HG03575 (cell line): ENCODE results near the gene DNAJB2.

Source experiments
- ATAC-seq: cut with Tn5 transposase; IDR thresholded peaks from one replicate; pipeline ENCODE4 v1.9.1; 2021; ENCODE audit not compliant: unreplicated experiment, insufficient number of reproducible peaks, low FRiP score; ENCODE audit errors: extremely low read depth

Gene DNAJB2

DNA sequence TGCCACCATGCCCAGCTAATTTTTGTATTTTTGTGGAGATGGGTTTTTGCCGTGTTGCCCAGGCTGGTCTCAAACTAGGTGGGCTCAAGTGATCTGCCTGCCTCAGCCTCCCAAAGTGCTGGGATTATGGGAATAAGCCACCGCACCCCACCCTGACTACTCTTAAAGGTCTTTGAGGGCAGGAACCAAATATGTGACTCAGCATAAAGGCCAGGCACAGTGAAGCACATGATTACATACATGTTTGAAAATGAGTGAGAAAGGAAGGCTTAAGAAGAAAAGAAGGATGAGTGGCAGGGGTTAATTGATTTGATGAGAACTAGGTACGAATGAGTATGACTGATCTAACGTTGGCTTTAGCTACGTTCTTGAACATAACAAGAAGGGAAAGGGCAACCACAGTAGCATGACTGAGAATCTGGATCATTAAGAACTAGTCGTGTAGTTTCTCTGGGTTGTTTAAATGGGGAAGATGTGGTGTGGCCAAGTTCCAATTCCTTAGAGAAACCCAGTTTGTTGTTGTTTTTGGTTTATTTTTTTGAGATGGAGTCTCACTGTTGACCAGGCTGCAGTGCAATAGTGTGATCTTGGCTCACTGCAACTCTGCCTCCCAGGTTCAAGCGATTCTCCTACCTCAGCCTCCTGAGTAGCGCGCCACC, 46.6 kb downstream of the DNAJB2 start:
- ATAC-seq = no peak

DNA sequence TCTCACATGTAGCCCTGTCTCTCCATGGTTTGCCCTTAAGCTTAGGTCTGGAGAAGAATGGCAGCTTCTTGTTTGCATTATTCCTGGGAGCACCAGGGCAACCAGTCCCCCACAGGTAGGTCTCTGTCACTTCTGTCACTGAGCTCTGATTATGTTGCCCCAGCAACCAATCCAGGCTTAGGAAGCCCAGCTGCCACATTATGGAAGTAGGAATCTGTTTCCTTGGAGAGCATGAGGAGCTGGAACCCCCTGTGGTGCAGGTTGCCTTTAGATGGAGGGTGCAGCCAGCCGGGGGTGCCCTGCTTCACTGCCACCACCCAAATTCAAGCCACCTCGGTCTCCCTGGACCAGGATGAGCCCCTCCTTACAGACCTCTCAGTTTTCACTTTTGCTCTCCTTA, 48.6 kb downstream of the DNAJB2 start:
- no peak for ATAC-seq

DNA sequence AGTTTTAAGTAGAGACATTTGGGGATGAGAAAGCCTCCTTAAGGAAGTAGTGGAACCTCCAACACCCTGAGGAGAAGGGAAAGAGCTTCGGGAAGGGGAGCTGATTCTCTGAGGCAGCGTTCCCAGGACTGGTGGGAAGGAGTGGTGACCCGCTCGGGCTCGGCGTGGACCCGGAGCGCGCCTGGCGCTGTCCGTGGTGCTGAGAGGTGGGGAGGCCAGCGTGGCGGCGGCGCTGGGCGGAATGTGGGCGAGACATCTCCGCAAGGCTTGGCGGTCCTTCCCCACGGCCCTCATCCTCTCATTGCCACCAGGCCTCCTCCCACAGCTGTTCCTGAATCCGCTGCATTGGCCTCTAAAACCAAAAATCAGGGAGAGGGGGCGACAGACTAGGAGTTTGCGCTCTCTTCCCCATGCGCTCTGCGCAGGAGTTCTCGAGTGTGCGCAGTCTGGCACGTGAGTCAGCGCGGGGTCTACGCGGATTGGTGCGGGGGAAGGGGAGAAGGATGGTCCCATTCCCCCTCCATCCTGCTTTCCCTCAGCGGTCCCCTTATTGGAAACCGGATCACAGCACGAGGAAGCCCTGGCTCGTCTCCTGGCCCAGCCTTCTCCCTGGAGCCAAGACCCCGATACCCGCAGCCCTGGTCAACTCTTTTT, 52.5 kb downstream of the DNAJB2 start:
- no peak for ATAC-seq

- no peak for ATAC-seq
Observed at GRCh38 chr2:219332542-219332941, 53.4 kb downstream of the DNAJB2 start, which contains the start of gene RESP18. TSS of gene RESP18 (minus strand) at chr2:219332744.

GRCh38 chr2:219334076-219334475, 54.9 kb downstream of the DNAJB2 start:
- no peak for ATAC-seq

DNA sequence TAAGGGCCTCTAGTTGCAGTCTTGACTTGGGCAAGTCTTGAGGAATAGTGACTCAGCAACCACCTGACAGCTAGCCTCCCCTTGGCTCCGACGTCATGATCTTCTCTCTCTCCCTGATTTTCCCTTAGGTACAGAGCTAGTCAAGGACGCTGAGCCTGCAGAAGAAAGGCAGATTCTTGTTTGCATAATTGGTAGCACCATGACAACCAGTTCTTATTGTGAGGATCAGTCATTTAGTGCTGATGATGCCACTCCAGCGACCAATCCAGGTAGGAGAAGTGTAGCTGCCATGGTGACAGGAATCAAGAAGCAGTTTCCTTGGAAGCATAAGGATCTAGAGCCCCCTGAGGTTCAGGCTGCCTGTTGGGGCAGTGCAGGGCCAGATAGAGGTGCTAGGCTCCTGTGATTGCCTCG, 56.2 kb downstream of the DNAJB2 start:
- no peak for ATAC-seq
